MM.1S (cell line): Measurements from ENCODE around the gene CCNC.

Experiments
- EZH2 ChIP-seq: fragments of 300-600 bp; sonication (generic); optimal IDR thresholded peaks from 2 replicates; pipeline ENCODE3; 2017; ENCODE audit warnings: low read depth, mild to moderate bottlenecking, antibody characterized with exemption, low read length, mixed read lengths
- TF ChIP-seq, protein P1 (sequence below): fragments of 300-600 bp; sonication (generic); IDR thresholded peaks from 2 replicates; pipeline ENCODE4 v1.5.1; 2016; ENCODE audit warnings: antibody characterized with exemption, low read length, mixed read lengths

DNA sequence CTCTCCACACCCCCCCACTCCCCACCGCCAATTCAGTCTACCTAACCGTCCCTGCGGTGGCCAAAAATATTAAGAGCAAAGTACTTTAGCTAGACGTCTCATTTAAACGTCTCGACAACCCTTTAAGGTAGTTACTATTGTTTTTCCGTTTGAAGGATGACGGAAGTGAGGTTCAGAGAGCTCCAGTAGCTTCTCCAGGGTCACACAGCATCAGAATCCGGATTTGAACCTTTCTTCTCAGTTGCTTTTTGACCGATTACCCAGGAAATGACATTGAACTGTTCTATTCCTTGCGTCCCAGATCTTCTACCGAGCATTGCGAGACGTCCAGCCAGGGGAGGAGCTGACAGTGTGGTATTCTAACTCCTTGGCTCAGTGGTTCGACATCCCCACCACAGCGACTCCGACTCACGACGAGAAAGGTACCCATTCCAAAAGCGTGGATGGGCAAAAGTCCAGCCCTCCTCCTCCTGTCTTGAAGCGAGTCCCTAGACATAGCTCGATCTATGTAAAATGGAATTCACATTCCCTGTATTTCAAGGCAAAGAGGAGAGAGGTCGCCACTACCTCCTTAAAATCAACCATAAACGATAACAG is 40.5 kb upstream of the CCNC start:
- TF ChIP-seq, protein P1, sequence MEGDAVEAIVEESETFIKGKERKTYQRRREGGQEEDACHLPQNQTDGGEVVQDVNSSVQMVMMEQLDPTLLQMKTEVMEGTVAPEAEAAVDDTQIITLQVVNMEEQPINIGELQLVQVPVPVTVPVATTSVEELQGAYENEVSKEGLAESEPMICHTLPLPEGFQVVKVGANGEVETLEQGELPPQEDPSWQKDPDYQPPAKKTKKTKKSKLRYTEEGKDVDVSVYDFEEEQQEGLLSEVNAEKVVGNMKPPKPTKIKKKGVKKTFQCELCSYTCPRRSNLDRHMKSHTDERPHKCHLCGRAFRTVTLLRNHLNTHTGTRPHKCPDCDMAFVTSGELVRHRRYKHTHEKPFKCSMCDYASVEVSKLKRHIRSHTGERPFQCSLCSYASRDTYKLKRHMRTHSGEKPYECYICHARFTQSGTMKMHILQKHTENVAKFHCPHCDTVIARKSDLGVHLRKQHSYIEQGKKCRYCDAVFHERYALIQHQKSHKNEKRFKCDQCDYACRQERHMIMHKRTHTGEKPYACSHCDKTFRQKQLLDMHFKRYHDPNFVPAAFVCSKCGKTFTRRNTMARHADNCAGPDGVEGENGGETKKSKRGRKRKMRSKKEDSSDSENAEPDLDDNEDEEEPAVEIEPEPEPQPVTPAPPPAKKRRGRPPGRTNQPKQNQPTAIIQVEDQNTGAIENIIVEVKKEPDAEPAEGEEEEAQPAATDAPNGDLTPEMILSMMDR, result no peak
- TF ChIP-seq EZH2, result no peak
